ENCODE data around the gene SASS6. TPM values are rescaled to one million over a fixed set of nuclear protein-coding genes. Genes with fewer than 3 reads are reported as not detected.
A peak's percentile ranks its signal among the peaks of the same experiment; 100 is the strongest.

The SASS6 gene
- total RNA-seq, 1 experiment from 2014 or later: 8.7 TPM

- no peak overlapping the region for H2AFZ ChIP-seq
- TF ChIP-seq CTCF (conservative IDR thresholded peaks at IDR 0.05) (0 out of 2 replicates have a peak, but pooled peaks have one; percentile 16), EZH2 (IDR thresholded peaks at IDR 0.05; ENCODE audit: low read depth) (no peak)
- H3K79me2 ChIP-seq (ENCODE audit: low read depth): no peaks in the 10 kb centered on the region
- peaks cover 3% of the 10 kb centered on the region; the same call in 1 of the 2 replicates for H4K20me1 ChIP-seq (ENCODE audit: insufficient read depth)
- H3K4me3 ChIP-seq: no peak overlapping the region
- no peak overlapping the region for H3K4me2 ChIP-seq
- POLR2A ChIA-PET (ENCODE audit: unreplicated experiment): no interaction called here
- no peak overlapping the region for H3K27ac ChIP-seq
- H3K4me1 ChIP-seq (replicated peaks; ENCODE audit: insufficient read depth): no peaks in the 10 kb centered on the region
- no peak for DNase-seq
- CTCF ChIA-PET: no interaction called here
- H3K27me3 ChIP-seq (ENCODE audit: insufficient read depth, low read depth): no peaks in the 10 kb centered on the region
- BruUV-seq (replicated peaks): no TSS peak
- intact Hi-C loops (cut with micrococcal nuclease; ENCODE audit: unreplicated experiment): no loop called here
- H3K9me2 ChIP-seq (ENCODE audit: insufficient read depth): no peaks in the 10 kb centered on the region
- no peaks in the 10 kb centered on the region for H3K9me3 ChIP-seq (ENCODE audit: insufficient read depth, low read depth)
- H3K36me3 ChIP-seq (ENCODE audit: low read depth): peaks cover 37% of the 10 kb centered on the region
- no peaks in the 10 kb centered on the region; the same call in 1 of the 2 replicates for H3F3A ChIP-seq (ENCODE audit: insufficient read depth, low read depth)
Observed at GRCh38 chr1:100147875-100148274, 15.1 kb upstream of the SASS6 start.

- Histone ChIP-seq H3K79me2 (ENCODE audit: low read depth) (no peaks in the 10 kb centered on the region), H3F3A (ENCODE audit: insufficient read depth, low read depth) (no peaks in the 10 kb centered on the region; the same call in 1 of the 2 replicates), H3K27me3 (ENCODE audit: insufficient read depth, low read depth) (no peaks in the 10 kb centered on the region), H3K9me2 (ENCODE audit: insufficient read depth) (no peaks in the 10 kb centered on the region), H3K36me3 (ENCODE audit: low read depth) (peaks cover 43% of the 10 kb centered on the region), H3K4me1 (replicated peaks; ENCODE audit: insufficient read depth) (no peaks in the 10 kb centered on the region), H3K9me3 (ENCODE audit: insufficient read depth, low read depth) (no peaks in the 10 kb centered on the region), H2AFZ (no peak overlapping the region), H4K20me1 (ENCODE audit: insufficient read depth) (peaks cover 3% of the 10 kb centered on the region; the same call in 1 of the 2 replicates), H3K27ac (no peak overlapping the region), H3K4me2 (no peak overlapping the region), H3K4me3 (no peak overlapping the region)
- no TSS peak for BruUV-seq (replicated peaks)
- TF ChIP-seq CTCF (conservative IDR thresholded peaks at IDR 0.05): no peak
- TF ChIP-seq EZH2 (IDR thresholded peaks at IDR 0.05; ENCODE audit: low read depth): no peak
- POLR2A ChIA-PET (ENCODE audit: unreplicated experiment): no interaction called here
- DNase-seq: no peak
- intact Hi-C loops (cut with micrococcal nuclease; ENCODE audit: unreplicated experiment): no loop called here
- CTCF ChIA-PET: no interaction called here
Observed at GRCh38 chr1:100146958-100147357, 14.2 kb upstream of the SASS6 start.

GRCh38 chr1:100145116-100145515 is 12.4 kb upstream of the SASS6 start:
- TF ChIP-seq EZH2 (IDR thresholded peaks at IDR 0.05; ENCODE audit: low read depth): no peak
- no peak for TF ChIP-seq CTCF (conservative IDR thresholded peaks at IDR 0.05)
- BruUV-seq (replicated peaks): no TSS peak
- H3F3A ChIP-seq (ENCODE audit: insufficient read depth, low read depth): no peaks in the 10 kb centered on the region; the same call in 1 of the 2 replicates
- H3K9me3 ChIP-seq (ENCODE audit: insufficient read depth, low read depth): no peaks in the 10 kb centered on the region
- H3K27ac ChIP-seq: no peak overlapping the region
- no peaks in the 10 kb centered on the region for H3K9me2 ChIP-seq (ENCODE audit: insufficient read depth)
- no peaks in the 10 kb centered on the region for H3K79me2 ChIP-seq (ENCODE audit: low read depth)
- H3K36me3 ChIP-seq (ENCODE audit: low read depth): peaks cover 62% of the 10 kb centered on the region
- no peaks in the 10 kb centered on the region for H3K27me3 ChIP-seq (ENCODE audit: insufficient read depth, low read depth)
- no peak overlapping the region for H2AFZ ChIP-seq
- no peaks in the 10 kb centered on the region for H3K4me1 ChIP-seq (replicated peaks; ENCODE audit: insufficient read depth)
- intact Hi-C loops (cut with micrococcal nuclease; ENCODE audit: unreplicated experiment): no loop called here
- ChIA-PET CTCF (no interaction called here), POLR2A (ENCODE audit: unreplicated experiment) (no interaction called here)
- DNase-seq: no peak
- peaks cover 3% of the 10 kb centered on the region; the same call in 1 of the 2 replicates for H4K20me1 ChIP-seq (ENCODE audit: insufficient read depth)
- no peak overlapping the region for H3K4me2 ChIP-seq
- H3K4me3 ChIP-seq: no peak overlapping the region

Measured in PC-9 (cell line).